Spleen (tissue), 7 donors: Measurements from ENCODE around the gene SELENOP.

Experiments used
- POLR2A ChIP-seq, 3 donors: fragments of 450-650 bp; IDR thresholded peaks; one replicate each; pipeline ENCODE4 v1.5.1; 2017; ENCODE audit warnings: antibody characterized with exemption in 3 of 3, mild to moderate bottlenecking in 1 of 3
- TF ChIP-seq, protein P1 (sequence below), 11 experiments: fragments of 200-600 bp in 7 of 11; fragments of 450-650 bp in 4 of 11; sonication (generic) in 4 of 11; IDR thresholded peaks in 8 of 11; conservative IDR thresholded peaks in 3 of 11; 1 replicate in 7 of 11; 2 replicates in 4 of 11; pipeline versions ENCODE4 v1.4.0 to v1.8.0; 2016 to 2021; ENCODE audit warnings: antibody characterized with exemption in 11 of 11, inconsistent platforms in 4 of 11, mild to moderate bottlenecking in 1 of 11
- donor health status: DM: no; HTN: no; CAD: no; lungs with moderate emphysema.
- donor health status: DM: no; HTN: no; CAD: no.
- donor health status: DM: no; HTN: no; CAD: no.

GRCh38 chr5:42768106-42768504, 43.6 kb downstream of the SELENOP start:
- no peak for TF ChIP-seq POLR2A (IDR thresholded peaks at IDR 0.05)
- TF ChIP-seq, protein P1, sequence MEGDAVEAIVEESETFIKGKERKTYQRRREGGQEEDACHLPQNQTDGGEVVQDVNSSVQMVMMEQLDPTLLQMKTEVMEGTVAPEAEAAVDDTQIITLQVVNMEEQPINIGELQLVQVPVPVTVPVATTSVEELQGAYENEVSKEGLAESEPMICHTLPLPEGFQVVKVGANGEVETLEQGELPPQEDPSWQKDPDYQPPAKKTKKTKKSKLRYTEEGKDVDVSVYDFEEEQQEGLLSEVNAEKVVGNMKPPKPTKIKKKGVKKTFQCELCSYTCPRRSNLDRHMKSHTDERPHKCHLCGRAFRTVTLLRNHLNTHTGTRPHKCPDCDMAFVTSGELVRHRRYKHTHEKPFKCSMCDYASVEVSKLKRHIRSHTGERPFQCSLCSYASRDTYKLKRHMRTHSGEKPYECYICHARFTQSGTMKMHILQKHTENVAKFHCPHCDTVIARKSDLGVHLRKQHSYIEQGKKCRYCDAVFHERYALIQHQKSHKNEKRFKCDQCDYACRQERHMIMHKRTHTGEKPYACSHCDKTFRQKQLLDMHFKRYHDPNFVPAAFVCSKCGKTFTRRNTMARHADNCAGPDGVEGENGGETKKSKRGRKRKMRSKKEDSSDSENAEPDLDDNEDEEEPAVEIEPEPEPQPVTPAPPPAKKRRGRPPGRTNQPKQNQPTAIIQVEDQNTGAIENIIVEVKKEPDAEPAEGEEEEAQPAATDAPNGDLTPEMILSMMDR (IDR thresholded peaks at IDR 0.05 in 8 of 11, conservative IDR thresholded peaks at IDR 0.05 in 3 of 11), result no peak
